C4-2B (cell line): ENCODE data around the gene CHCHD3.

ENCODE experiments used
- H3K27ac ChIP-seq: fragments of 450-650 bp; 2 replicates; pipeline ENCODE4 v1.5.1; 2017
- ZFX ChIP-seq: fragments of 450-650 bp; IDR thresholded peaks from 2 replicates; pipeline ENCODE4 v1.6.1; 2017
- TF ChIP-seq, protein P1 (sequence below): fragments of 450-650 bp; conservative IDR thresholded peaks from 2 replicates; pipeline ENCODE4 v1.5.1; 2017; ENCODE audit warnings: mild to moderate bottlenecking

The CHCHD3 gene

DNA sequence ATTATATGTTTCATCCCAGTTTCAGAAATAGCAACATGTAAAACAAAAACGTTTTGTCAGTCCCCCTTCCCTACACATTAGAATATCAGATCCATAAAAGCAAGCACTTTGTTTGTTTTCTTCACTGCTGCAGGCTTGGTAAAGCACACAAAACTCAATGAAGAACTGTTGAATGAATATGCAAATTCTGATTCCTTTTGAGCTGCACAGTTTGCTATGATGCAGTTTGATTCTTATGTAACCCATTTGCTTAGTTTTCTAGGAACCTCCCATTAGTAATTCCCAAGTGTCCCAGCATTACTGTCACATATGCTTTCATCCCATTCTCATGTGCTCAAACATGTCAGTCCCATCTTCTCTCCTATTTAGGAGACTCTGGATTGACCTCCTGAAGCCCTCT lies 26.1 kb upstream of the CHCHD3 start:
- TF ChIP-seq, protein P1, sequence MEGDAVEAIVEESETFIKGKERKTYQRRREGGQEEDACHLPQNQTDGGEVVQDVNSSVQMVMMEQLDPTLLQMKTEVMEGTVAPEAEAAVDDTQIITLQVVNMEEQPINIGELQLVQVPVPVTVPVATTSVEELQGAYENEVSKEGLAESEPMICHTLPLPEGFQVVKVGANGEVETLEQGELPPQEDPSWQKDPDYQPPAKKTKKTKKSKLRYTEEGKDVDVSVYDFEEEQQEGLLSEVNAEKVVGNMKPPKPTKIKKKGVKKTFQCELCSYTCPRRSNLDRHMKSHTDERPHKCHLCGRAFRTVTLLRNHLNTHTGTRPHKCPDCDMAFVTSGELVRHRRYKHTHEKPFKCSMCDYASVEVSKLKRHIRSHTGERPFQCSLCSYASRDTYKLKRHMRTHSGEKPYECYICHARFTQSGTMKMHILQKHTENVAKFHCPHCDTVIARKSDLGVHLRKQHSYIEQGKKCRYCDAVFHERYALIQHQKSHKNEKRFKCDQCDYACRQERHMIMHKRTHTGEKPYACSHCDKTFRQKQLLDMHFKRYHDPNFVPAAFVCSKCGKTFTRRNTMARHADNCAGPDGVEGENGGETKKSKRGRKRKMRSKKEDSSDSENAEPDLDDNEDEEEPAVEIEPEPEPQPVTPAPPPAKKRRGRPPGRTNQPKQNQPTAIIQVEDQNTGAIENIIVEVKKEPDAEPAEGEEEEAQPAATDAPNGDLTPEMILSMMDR, result no peak
- no peak for TF ChIP-seq ZFX

DNA sequence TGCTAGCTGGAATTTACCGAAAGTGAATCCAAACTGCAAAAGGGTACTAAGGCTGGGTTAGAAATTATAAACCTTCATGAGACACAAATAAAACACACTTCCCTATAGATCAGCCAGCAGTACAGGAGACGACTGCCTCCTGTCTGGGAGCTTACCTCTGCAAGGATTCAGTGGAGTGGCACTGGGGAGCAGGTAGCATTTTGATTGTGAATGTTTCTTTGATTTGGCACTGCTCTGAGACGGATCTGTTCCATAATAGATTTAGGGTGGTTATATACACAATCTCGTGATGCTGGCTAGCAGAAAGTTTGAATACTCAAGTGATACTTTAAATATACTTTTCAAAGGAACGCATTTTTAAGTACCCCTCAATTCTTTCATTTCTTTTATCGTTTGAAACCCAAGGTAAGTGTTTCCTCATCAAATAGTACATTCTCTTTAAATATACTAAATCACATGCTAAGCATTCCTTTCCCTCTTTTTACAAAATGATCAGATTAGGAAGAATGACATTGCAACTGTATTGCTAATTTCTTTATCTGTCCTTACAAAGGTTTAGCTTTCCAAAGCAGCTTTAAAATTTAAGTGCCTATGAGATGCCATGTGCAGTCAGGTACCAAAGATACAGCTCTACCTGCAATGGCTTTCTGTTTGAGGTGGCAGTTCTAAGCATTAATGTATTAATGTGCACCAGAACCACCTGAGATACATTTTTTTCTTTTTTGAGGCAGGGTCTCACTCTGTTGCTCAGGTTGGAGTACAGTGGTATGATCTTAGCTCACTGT lies 20.6 kb upstream of the CHCHD3 start:
- H3K27ac ChIP-seq, result no peak overlapping the region
- no peak for TF ChIP-seq ZFX
- TF ChIP-seq, protein P1, result no peak

More for the DNA sequence above, 26.1 kb upstream of the CHCHD3 start:
- H3K27ac ChIP-seq, result no peak overlapping the region

DNA sequence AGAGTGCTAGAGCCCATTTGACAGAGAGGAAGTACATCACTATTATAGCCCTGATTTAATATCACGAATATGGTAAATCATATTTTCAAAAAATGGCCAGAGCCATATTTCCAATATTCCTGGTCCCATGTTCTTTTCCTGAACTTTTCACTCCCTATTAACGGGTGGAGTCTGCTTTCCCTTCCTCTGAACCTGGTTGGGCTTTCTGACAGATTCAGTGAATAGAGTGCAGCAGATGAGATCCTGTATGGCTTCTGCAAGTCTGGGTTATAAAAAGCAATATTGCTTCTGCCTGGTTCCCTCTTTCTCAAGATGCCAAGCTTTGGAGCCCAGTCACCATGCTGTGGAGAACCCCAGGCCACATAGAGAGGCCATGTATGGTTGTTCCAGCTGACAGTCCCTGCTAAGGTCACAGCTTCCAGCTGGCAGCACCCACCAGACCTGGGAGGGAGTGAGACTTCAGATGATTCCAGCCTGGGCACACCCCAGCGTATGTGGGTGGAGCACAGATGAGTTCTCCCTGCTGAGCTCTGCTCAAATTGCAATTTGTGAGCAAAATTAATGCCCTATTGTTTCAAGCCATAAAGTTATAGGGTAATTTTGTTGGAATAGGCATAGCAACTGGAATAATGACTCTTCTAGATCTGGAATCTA lies 17.9 kb upstream of the CHCHD3 start:
- TF ChIP-seq ZFX, result no peak
- TF ChIP-seq, protein P1, result no peak
- H3K27ac ChIP-seq, result no peak overlapping the region

DNA sequence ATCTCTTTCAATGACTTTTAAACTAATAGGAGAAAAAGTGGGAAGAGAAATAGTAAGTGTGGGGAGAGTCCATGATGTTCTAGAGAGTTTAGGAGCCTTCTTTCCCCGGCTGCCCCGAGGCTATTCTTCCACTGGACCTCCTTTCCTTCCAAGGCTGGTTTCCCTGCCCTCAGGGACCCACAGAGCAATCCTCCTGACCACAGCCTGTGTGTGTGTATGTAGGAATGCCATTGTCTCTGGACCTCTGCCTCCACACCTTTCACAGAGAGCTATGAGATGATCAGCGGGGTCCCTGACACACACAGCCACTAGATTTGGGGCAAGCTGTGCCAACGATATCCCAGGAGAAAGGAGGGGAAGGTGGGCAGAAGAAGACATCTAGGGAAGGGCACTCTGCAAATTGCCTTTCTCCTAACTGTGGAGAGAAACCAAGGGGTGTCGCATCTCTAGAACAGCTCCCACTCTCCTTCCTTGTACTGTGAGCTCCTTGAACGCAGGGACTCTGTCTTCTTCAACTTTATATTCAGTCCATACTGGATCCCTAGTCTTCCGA lies 13.3 kb upstream of the CHCHD3 start:
- TF ChIP-seq, protein P1, result no peak
- H3K27ac ChIP-seq, result no peak overlapping the region

DNA sequence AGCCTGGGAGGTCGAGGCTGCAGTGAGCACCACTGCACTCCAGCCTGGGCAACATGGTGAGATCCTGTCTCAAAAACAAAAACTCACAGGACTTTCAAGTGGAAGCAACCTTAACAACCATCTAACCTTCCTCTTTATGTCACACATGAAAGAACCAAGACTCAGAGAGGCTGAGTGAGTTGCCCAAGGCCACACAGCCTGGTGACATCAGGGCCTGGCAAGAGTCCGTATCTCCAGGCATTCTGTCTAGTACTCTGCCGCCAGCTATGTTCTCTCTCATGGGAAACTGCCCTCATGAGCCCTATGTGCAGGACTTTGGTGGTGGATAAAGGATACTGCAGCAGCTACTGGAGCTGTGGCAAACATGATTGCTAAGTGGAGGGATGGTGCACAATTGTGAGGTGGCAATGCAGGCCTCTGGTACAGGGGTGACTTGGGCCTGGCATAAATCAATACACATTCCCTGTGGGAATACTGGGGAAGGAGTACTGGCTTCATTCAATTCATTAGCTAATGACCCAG lies 10.1 kb upstream of the CHCHD3 start:
- TF ChIP-seq ZFX, result no peak
- TF ChIP-seq, protein P1, result no peak

DNA sequence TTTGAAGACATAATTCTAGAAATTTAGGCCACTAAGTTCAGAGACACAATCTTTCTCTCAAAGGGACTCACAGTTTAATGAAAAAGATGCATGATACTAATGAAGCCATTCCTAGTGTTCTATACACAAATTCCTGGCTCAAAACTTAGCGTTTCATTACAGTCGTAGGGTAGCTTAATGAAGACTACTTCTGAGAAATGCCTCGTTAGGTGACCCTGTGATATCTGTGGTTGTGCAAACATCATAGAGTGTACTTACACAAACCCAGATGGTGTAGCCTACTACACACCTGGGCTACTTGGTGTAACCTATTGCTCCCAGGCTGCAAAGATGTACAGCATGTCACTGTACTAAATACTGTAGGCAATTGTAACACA lies 488 bp upstream of the CHCHD3 start:
- no peak overlapping the region for H3K27ac ChIP-seq
- TF ChIP-seq, protein P1, result no peak
- no peak for TF ChIP-seq ZFX

More for the DNA sequence above, 10.1 kb upstream of the CHCHD3 start:
- no peak overlapping the region for H3K27ac ChIP-seq

DNA sequence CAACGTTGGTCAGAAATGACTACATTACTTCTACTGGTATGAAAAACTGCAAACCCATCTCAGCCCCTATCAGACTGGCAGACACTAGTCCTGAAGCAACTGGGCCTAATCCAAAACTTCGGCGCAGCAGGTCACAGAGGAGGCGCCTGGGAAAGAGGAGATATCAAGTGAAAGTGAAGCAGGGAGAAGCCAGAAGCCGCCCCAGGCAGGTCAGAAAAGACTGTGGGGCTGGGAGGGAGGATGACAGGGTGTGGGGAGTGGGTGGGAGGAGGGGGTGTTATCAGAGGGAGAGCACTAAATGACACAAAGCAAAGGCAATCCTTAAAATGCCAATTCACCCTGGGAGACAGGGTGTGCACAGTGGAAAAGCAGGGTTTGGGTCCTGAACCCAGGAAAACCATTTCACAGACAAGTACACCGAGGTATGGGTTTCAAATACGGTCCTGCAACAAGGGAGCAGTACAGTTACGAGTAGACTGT lies 731 bp downstream of the CHCHD3 start:
- TF ChIP-seq, protein P1, result no peak
- TF ChIP-seq ZFX, result no peak
- H3K27ac ChIP-seq, result peak overlapping the region; percentile 95
